Putamen (tissue), 1 donor: ENCODE results near the gene UBR3.
A peak's percentile ranks its signal among the peaks of the same experiment; 100 is the strongest.
"Not testable (repeated sequence)": the region's sequence is repeated elsewhere in the genome, so short reads cannot be mapped to it uniquely, and the experiment has no call there.

Source experiments
- DNase-seq: peaks from one replicate; pipeline ENCODE4 v3.0.0-alpha.2; 2016; ENCODE audit warnings: low spot score

The UBR3 gene

DNA sequence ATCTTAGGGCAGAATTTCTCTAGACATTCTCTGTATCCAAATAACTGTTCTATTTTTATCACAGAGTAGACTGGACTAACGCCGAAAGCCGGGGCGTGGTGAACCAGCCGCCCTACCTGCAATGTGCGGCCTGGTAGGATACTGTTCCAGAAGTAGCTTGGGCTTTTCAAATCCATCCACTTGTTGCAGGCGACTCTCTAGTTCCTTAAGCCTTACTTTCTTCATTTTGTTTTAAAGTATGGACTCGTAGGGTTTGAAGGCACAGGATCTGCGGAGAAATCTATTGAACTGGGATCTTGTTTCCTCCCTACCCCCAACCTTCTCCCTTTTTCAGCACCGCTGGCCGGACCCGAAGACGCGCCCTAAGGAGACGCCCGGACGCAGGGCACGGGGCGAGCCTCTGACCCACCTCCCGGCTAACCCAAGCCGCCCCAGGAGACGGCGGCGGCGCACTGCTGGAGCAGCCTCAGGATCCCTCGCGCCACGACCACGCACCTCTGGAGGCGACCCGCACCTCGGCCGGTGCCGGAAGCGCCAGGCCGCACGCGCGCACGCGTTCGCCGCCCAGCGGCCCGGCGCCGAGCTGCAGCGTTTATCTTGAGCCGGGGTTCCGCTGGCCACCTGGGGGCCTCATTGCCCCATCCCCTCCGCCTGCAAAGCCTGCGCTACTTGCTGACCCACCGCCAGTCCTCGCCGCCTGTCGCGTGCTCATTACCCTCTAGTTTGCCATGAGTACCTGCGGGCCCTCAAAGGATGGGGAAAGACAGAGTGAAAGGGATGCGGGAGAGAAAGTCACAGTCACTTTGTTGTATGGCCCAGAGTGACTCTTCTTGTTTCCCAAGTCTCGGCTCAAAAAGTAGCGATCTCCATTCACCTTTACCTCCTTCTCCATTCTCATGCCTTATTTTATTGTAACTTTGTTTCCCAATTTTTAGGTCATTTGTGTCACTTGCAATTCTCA lies 2.6 kb upstream of the UBR3 start, which contains the start of gene METTL5:
Gene METTL5 (minus strand): TSS at position 533 of the 961 bp plus-strand sequence. CDS start 308 bp downstream, at position 225.
- peak; percentile 84 for DNase-seq

DNA sequence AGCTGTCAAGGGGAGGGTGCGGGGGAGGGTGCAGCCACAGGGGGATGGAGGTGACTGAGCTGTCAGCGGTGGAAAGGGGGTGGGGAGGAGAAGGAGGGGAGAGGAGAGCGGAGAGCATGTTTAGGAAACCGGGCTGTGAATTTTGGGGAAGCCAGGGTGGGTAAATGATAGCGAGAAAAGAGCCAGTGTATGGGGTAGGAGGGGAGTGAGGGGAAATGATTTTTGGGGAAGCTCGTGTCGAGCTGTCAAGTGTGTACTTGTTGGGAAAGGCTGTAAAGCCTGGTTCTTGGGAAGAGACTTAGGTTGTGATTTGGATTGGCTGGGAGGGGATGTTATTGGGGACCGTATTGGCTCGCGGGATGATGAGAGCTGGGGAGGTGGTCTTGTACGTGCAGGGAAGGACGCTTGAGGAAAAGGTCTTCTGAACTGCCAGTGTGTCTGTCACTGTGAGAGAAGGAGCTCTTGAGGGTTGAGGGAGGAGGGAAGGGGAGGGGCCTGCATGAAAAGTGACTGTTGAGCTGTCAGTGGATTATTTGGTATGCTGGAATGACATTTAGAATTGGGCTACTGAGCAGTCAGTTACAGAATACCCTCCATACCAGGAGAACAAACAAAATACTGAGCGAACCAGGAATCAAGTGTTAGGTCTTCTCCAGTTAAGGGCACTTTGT lies 1.0 kb downstream of the UBR3 start:
- DNase-seq: peak; percentile 78

DNA sequence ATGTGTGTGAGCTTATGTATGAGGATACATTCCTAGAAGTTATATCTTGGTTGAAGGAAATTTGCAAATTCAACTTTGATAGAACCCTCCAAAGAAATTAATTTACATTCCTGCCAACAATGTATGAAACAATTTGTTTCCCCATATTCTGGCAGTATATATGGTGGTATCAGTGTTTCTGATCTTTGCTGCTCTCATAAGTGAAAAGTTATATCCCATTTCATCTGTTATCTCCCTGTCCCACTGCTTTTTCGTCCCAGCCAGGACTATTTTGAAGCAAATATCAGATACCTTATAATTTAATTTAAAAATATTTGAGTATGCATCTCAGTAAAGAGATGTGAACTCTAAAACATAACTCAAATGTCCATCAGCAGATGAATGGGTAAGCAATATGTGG lies 7.1 kb downstream of the UBR3 start:
- no peak for DNase-seq

DNA sequence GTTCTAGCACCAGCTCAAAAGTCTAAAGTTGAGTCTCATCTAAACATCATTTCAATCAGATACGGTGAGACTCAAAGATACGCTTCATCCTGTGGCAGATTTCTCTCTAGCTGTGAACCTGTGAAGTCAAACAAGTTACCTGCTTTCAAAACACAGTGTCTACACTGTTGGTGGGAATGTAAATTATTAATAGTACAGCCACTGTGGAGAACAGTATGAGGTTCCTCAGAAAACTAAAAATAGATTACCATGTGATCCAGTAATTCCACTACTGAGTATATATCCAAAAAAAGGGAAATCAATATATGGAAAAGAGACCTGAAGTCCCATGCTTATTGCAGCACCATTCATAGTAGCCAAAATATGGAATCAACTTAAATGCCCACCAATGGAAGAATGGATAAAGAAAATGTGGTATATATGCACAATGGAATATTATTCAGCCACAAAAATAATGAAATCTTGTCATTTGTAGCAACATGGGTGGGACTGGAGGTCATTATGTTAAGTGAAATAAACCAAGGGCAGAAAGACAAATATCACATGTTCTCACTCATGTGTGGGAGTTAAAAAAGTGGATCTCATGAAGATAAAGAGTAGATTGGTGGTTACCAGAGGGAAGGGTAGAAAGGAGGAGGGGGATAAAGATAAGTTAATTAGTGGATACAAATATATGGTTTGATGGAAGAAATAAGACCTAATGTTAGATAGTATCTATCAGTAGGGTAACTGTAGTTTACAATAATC lies 11.7 kb downstream of the UBR3 start:
- DNase-seq: no peak

DNA sequence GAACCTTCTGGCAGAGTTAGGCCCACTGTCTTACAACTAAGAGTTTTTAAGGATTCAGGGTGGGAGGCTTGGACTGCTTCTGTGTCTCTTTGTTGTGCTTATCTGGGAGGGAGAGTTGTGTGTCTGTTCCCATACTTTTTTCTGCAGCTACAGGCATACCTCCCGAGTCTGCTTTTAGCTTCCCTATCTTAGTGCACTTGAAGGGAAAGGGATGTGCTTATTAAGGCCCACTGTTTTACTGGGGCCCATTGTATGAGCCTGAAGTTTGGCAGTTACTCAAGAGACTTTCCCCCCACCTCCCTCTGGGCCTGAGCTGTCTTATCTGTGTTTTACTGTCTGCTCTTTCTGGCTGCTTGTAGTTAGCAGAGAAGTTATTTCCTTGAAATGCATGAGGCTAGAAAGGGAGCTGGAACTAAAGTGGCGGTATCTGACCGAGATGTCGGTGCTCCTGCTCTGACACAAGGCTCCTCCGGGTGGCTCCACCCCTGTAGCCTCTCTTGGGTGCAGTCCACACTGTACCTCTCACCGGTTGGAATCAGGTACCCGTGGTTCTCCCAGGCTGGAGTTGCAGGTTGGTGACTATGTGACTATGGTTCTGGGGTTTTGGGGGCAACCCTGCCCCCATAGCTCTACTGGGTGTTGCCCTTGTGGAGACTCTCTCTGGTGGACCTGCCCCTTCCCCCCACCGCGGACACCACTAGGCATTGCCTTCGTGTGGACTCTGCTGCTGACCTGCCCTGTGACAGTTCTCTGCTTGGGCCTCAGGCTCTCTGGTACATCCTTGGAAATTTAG lies 12.9 kb downstream of the UBR3 start:
- no peak for DNase-seq

DNA sequence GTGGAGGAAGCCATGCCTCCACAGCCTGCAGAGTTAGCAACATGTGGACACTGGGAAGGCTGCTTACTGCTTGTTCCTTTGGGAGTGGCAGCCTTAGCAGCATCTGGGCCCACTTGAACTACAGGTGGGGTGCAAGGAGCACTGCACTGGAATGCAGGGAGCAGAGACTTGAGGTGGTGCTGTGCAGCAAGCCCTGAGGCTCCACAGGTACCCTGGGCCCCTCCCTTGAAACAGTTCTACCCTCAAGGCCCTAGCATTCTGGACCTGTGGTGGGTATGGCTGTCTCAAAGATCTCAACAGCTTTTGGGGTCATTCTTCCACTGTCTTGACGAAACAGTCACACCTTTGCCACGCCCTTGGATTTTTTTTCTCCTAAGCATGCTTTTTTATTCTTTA lies 13.5 kb downstream of the UBR3 start:
- no peak for DNase-seq

DNA sequence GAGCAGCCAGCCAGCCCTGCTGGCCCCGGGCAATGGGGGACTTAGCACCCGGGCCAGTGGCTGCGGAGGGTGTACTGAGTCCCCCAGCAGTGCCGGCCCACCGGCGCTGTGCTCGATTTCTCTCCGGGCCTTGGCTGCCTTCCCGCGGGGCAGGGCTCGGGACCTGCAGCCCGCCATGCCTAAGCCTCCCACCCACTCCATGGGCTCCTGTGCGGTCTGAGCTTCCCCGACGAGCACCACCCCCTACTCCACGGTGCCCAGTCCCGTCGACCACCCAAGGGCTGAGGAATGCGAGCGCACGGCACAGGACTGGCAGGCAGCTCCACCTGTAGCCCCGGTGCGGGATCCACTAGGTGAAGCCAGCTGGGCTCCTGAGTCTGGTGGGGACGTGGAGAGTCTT lies 14.4 kb downstream of the UBR3 start:
- DNase-seq: not testable (repeated sequence)

DNA sequence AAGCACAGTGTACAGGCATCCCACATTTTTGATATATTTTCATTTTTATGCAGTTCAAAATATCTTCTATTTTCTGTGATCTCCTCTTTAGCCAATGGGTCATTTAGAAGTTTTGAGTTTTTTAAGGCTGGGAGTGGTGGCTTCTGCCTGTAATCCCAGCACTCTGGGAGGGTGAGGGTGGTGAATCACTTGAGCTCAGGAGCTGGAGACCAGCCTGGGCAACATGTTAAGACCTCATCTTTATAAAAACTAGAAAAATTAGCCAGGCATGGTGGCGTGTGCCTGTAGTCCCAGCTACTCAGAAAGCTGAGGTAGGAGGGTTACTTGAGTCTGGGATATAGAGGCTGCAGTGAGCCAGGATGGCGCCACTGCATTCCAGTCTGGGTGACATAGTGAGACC lies 17.8 kb downstream of the UBR3 start:
- no peak for DNase-seq

DNA sequence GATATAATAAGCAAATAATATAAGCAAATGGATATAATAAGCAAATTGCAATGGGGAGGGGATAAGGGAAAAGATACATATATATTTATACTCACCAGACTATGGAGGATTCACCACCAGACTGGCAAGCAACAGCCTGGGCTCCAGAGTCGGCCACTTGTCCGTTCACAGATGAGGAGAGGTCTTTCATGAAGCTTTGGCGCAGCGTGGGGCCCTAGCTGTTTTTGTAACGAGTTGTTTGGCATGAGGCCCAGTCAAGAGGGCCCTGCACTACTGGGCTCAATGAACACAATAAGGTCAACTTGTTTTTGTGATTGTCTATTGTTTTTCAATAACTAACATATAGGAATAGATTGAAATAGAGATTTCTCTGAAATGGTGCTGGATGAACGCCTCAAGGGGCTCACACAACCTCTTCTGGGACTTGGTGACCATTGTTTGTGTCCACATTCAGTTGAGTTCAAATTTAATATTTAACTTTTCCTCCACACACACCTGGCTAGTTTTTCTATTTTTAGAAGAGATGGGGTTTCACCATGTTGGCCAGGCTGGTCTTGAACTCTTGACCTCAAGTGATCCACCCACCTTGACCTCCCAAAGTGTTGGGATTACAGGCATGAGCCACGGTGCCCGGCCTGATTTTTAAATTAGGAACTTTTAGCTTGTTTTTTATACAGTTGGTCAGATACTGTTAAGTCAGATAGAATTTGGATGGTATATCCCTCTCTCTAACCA lies 21.9 kb downstream of the UBR3 start:
- peak; percentile 50 for DNase-seq

DNA sequence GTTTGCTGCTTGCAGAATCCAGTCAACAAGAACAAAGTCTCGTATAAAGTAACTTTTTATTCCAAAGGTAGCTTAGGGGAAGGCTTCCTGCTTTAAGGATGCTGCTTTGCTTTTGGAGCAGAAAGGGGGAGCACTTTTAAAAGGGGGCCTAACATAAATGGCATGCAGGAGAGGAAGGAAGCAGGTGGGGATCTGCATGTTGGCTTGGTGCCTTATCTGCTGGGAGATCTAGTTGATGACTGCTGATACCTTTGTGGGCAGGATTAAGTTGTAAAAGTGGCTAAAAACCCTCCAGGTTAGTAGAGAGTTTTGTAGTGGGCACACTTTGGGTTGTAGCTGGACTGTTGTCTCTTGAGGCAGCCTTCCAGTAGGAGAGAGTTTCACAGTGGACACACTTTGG lies 22.5 kb downstream of the UBR3 start:
- no peak for DNase-seq

DNA sequence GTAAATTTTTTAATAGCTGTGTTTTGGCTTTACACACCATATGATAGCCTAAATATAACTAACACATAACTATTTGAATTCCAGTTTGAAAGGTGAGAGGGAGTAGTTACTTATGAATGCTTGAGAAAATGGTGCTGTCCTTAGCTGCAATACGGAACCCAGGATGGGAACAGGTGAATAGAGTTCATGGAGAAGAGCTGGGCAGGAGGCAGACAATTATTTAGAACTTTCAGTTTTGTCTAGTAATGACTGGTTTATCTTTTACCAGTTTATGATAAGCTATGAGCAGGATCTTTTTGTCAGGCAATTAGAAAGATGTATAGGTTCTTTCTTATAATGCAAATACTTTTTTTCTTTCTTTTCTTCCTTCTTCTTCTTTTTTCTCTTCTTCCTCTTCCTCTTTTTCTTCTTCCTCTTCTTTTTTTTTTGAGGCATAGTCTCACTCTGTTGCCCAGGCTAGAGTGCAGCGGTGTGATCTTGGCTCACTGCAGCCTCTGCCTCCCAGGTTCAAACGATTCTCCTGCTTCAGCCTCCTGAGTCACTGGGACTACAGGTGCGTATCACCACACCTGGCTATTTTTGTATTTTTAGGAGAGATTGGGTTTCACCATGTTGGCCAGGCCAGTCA lies 25.9 kb downstream of the UBR3 start:
- no peak for DNase-seq

DNA sequence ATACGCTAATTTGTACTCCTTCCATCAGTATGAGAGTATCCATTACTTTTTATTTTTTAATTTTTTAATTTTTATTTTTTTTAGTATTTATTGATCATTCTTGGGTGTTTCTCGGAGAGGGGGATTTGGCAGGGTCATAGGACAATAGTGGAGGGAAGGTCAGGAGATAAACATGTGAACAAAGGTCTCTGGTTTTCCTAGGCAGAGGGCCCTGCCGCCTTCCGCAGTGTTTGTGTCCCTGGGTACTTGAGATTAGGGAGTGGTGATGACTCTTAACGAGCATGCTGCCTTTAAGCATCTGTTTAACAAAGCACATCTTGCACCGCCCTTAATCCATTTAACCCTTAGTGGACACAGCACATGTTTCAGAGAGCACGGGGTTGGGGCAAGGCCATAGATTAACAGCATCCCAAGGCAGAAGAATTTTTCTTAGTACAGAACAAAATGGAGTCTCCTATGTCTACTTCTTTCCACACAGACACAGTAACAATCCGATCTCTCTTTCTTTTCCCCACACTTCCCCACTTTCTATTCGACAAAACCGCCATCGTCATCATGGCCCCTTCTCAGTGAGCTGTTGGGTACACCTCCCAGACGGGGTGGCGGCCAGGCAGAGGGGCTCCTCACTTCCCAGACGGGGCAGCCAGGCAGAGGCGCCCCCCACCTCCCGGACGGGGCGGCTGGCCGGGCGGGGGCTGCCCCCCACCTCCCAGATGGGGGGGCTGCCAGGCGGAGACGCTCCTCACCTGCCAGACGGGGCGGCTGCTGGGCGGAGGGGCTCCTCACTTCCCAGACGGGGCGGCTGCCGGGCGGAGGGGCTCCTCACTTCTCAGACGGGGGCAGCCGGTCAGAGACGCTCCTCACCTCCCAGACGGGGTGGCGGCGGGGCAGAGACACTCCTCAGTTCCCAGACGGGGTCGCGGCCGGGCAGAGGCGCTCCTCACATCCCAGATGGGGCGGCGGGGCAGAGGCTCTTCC lies 28.3 kb downstream of the UBR3 start:
- not testable (repeated sequence) for DNase-seq

DNA sequence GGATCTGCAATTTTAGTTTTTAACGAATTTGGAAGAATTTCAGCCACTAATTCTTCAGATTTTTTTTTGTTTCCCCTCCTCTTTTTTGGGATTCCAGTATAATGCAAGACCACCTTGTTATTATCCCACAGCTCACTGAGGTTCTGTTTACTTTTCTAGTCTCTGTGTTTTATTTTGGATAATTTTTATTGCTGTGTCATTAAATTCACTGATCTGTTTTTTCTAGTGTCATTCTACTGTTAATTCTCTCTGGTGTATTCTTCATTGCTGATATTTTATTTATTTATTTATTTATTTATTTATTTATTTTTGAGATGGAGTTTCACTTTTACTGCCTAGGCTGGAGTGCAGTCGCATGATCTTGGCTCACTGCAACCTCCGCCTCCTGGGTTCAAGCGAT lies 32.2 kb downstream of the UBR3 start:
- no peak for DNase-seq

DNA sequence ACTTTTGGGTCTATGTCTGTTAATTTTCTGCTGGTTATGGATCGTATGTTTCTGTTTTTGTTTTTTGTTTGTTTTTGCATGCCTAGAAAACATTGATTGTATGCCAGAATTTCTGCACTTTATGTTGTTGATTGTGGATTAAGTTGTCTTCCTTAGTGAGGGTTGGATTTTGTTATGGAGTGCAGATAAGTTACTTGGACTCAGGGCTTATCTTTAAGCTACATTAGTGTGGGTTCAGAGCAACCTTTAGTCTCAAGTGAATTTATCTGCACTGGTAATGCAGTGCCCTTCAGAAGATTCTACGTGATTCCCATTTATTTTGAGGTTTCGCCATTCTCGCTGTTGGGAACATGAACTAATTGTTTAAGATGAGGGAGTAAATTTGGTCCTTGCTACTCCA lies 32.9 kb downstream of the UBR3 start:
- DNase-seq: no peak

DNA sequence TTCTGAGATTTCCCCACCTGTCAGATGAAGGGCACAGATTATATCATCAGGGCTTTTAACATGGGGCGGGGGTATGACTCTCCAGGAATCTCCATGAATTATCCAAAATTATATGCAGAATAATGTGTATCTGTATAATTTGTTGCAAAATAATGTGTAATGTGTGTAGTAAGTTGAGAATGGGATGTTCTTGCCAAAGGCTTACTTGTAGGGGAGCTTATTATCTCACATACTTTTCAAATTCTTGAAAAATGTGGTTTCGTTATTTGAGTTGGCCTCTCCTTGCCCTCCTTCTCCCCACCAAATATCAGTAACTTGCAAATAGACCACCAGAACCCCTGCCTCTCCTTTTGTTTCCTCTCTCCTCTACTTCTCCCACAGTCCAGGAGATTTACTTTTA lies 35.6 kb downstream of the UBR3 start:
- no peak for DNase-seq

DNA sequence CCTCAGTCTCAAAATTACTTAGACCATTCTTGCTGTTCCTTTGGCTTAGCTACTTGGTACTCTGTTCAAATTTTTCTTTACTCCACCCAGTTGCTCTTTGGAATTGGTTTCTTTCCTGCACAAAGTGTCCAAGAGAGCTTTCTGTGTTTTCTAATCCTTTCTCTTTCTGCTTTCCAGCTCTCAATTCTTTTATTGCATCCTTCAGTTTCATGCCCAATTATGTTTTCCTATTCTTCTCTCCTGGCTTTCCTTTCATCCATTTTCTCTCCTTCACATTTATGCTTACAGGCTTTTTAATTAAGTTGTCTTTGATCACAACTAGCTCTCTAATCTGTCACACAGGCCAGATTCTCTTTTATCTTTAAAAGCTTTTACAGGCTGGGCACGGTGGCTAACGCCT lies 38.2 kb downstream of the UBR3 start:
- DNase-seq: no peak

DNA sequence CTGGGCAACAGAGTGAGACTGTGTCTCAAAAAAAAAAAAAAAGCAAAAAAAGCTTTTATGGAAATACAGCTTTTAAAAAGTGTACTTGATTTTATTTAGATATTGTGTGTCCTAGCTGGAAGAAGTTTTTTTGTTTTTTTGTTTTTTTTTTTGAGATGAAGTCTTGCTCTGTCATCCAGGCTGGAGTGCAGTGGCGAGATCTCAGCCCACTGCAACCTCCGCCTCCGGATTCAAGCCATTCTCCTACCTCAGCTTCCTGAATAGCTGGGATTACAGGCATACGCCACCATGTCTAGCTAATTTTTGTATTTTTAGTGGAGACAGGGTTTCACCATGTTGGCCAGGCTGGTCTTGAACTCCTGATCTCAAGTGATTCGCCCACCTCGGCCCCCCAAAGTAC lies 39.0 kb downstream of the UBR3 start:
- not testable (repeated sequence) for DNase-seq

DNA sequence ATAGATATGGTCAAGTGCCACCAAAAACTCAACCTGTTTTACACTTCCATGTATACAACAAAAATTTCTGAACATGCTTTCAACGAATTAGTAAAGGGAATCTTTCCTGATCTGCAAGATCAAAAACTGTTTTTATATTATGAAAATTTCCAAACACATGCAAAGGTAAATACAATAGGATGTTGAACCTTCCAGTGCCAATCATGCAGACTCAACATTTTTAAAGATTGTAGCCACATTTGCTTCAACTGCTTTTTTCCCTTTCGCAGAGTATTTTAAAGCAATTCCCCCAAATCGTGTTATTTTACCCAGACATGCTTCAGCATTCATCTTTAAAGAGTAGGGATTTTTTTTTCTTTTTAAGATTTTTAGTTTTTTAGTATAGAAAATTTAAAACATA lies 40.3 kb downstream of the UBR3 start:
- no peak for DNase-seq

DNA sequence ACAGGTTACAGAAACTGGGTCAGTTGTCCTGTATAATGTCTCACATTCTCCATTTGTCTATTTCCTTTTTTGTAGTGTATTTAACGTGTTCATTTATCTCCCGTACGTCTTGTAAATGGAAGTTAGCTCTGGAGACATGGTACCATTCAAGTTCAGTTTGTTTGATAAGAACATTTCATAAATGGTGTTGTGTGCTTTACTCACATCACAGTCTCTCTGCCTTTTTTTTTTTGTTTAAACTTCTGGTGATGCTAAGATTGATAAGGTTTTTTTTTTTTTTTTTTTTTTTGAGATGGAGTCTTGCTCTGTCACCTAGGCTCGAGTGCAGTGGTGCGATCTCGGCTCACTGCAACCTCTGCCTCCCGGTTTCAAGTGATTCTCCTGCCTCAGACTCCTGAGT lies 41.7 kb downstream of the UBR3 start:
- no peak for DNase-seq
